CD4-positive, CD25-positive, alpha-beta regulatory T cell (primary cell): ENCODE data around the gene CNTN4. TPM values are rescaled to one million over a fixed set of nuclear protein-coding genes. Genes with fewer than 3 reads are reported as not detected.

Experiments
- ATAC-seq, 2 donors: fragments of 150-1000 bp; cut with Tn5 transposase; one replicate each; pipeline ENCODE4 v1.10.0; 2021; ENCODE audit warnings: low read depth in 2 of 2, moderate number of reproducible peaks in 2 of 2, moderate library complexity in 1 of 2
- DNase-seq, 3 donors: peaks; one replicate each; pipeline versions ENCODE4 v3.0.0 to v3.0.0-alpha.2; 2012 to 2022; ENCODE audit warnings: mixed read lengths in 1 of 3
- H3K27ac ChIP-seq: one replicate; pipeline ENCODE4 v1.7.0; 2013; ENCODE audit warnings: mild to moderate bottlenecking, low read length; ENCODE audit not compliant: insufficient read depth, poor library complexity, severe bottlenecking
- H3K27me3 ChIP-seq: one replicate; pipeline ENCODE4 v1.7.0; 2013; ENCODE audit warnings: low read length; ENCODE audit not compliant: control insufficient read depth, insufficient read depth
- H3K36me3 ChIP-seq: one replicate; pipeline ENCODE4 v1.7.0; 2013; ENCODE audit warnings: mild to moderate bottlenecking, low read length, moderate library complexity; ENCODE audit not compliant: control insufficient read depth, insufficient read depth
- H3K4me1 ChIP-seq: 2 replicates; pipeline ENCODE4 v1.7.0; 2013; ENCODE audit warnings: mild to moderate bottlenecking, low read length; ENCODE audit not compliant: insufficient read depth, control insufficient read depth, poor library complexity, severe bottlenecking
- H3K4me3 ChIP-seq: one replicate; pipeline ENCODE4 v1.7.0; 2013; ENCODE audit warnings: low read depth, mild to moderate bottlenecking, low read length, moderate library complexity
- H3K9me3 ChIP-seq, 2 experiments: 1 replicate in 1 of 2; 2 replicates in 1 of 2; pipeline ENCODE4 v1.7.0; 2013; ENCODE audit warnings: low read length in 2 of 2, mild to moderate bottlenecking in 1 of 2, moderate library complexity in 1 of 2; ENCODE audit not compliant: control insufficient read depth in 2 of 2
- H3K27ac Mint-ChIP-seq, 3 donors: one replicate each; pipeline ENCODE4 v1.8.0; 2020 to 2022; ENCODE audit warnings: mild to moderate bottlenecking in 3 of 3, mixed read lengths in 3 of 3, moderate library complexity in 2 of 3
- H3K27me3 Mint-ChIP-seq: one replicate; pipeline ENCODE4 v1.8.0; 2022; ENCODE audit warnings: mild to moderate bottlenecking, mixed read lengths
- H3K36me3 Mint-ChIP-seq: one replicate; pipeline ENCODE4 v1.8.0; 2020; ENCODE audit warnings: mixed read lengths
- H3K4me1 Mint-ChIP-seq, 4 donors: one replicate each; pipeline ENCODE4 v1.8.0; 2020 to 2022; ENCODE audit warnings: mixed read lengths in 4 of 4, mild to moderate bottlenecking in 1 of 4
- H3K4me3 Mint-ChIP-seq, 4 donors: one replicate each; pipeline ENCODE4 v1.8.0; 2020 to 2022; ENCODE audit warnings: mild to moderate bottlenecking in 4 of 4, mixed read lengths in 4 of 4, moderate library complexity in 3 of 4
- H3K9me3 Mint-ChIP-seq, 7 donors: one replicate each; pipeline ENCODE4 v1.8.0; 2020 to 2022; ENCODE audit warnings: mixed read lengths in 7 of 7, mild to moderate bottlenecking in 3 of 7, moderate library complexity in 2 of 7
- polyA plus RNA-seq, 4 donors: library from polyadenylated mRNA; unstranded; fragments of 300-500 nt; fragmentation: Illumina TruSeq; gene quantifications; one replicate each; pipeline ENCODE4 v1.2.3, GENCODE V29; 2021
- total RNA-seq: library from RNA; stranded (reverse); gene quantifications from one replicate; pipeline ENCODE4 v1.2.3, GENCODE V29; 2022

CNTN4 gene
- total and polyA plus RNA-seq, 5 donors from 2014 or later: not detected

DNA sequence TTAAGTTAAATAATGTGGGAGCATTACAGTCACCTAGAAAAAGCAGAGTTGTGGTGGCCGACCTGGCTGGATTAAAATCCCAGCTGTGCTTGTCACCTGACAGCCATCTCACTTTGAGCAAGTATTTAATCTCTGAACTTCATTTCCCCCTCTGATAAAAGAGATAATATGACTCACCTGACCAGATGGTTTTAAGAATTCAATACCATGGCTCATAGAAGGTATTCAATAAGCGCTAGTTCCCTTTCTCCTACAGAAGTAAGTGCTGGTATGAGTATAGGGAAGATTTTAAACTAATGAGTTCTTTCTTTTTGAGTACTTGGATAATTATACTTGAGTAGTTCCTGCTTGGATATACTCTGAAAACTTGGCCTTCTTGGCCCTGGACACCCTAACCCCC is 686.0 kb downstream of the CNTN4 start:
- H3K27me3 ChIP-seq: no peaks in the 10 kb centered on the region
- Mint-ChIP-seq H3K27ac (no peak overlapping the region), H3K36me3 (no peaks in the 10 kb centered on the region), H3K4me1 (no peaks in the 10 kb centered on the region), H3K27me3 (no peaks in the 10 kb centered on the region), H3K4me3 (peak overlapping the region in 1 of 4 donors; percentile 29), H3K9me3 (peaks cover 0 to 5% (median 0%) of the 10 kb centered on the region in 7 donors)
- ATAC-seq (no peak), DNase-seq (no peak)
- no peak overlapping the region for H3K4me3 ChIP-seq
- H3K9me3 ChIP-seq: no peaks in the 10 kb centered on the region
- H3K27ac ChIP-seq: no peak overlapping the region
- no peaks in the 10 kb centered on the region for H3K4me1 ChIP-seq
- no peaks in the 10 kb centered on the region for H3K36me3 ChIP-seq

- Mint-ChIP-seq H3K4me1 (no peaks in the 10 kb centered on the region), H3K27ac (no peak overlapping the region)
Observed at GRCh38 chr3:2790266-2790815, 691.7 kb downstream of the CNTN4 start.

GRCh38 chr3:2792432-2792831 is 693.8 kb downstream of the CNTN4 start:
- Histone ChIP-seq H3K9me3 (no peaks in the 10 kb centered on the region), H3K4me1 (no peaks in the 10 kb centered on the region), H3K36me3 (no peaks in the 10 kb centered on the region), H3K4me3 (no peak overlapping the region), H3K27ac (no peak overlapping the region), H3K27me3 (no peaks in the 10 kb centered on the region)
- DNase-seq: no peak
- Mint-ChIP-seq H3K9me3 (peaks cover 0 to 4% (median 0%) of the 10 kb centered on the region in 7 donors), H3K4me3 (no peak overlapping the region), H3K36me3 (no peaks in the 10 kb centered on the region), H3K27me3 (no peaks in the 10 kb centered on the region), H3K4me1 (no peaks in the 10 kb centered on the region), H3K27ac (no peak overlapping the region)
- no peak for ATAC-seq

More at GRCh38 chr3:2790266-2790815, 691.7 kb downstream of the CNTN4 start:
- no peak overlapping the region for H3K4me3 Mint-ChIP-seq
- Histone ChIP-seq H3K36me3 (no peaks in the 10 kb centered on the region), H3K4me3 (no peak overlapping the region), H3K27ac (no peak overlapping the region), H3K4me1 (no peaks in the 10 kb centered on the region), H3K9me3 (no peaks in the 10 kb centered on the region), H3K27me3 (no peaks in the 10 kb centered on the region)
- ATAC-seq: no peak
- H3K9me3 Mint-ChIP-seq: peaks cover 0 to 4% (median 0%) of the 10 kb centered on the region in 7 donors
- no peak for DNase-seq
- no peaks in the 10 kb centered on the region for H3K27me3 Mint-ChIP-seq
- H3K36me3 Mint-ChIP-seq: no peaks in the 10 kb centered on the region

DNA sequence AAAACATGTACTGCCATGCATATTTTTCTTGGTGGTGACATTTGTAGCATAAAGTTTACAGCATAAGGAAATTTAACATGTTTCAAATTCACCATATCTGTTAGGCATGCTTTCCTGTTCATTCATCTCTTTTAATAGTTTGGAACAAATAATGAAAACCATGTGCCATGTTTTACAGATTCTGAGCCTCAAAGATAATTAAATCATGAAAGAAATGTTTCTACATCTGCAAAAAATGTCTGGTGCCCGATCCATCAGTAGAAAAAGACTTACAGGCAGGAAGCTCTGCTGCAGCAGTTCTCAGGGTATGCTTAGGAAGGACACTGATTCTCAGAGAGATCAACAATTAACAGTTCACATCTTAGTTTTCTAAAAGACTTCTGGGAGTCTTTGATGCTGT is 695.3 kb downstream of the CNTN4 start:
- no peak overlapping the region for H3K27ac ChIP-seq
- no peaks in the 10 kb centered on the region for H3K27me3 ChIP-seq
- H3K4me1 ChIP-seq: no peaks in the 10 kb centered on the region
- Mint-ChIP-seq H3K36me3 (no peaks in the 10 kb centered on the region), H3K27ac (no peak overlapping the region), H3K27me3 (no peaks in the 10 kb centered on the region), H3K4me1 (no peaks in the 10 kb centered on the region), H3K4me3 (no peak overlapping the region), H3K9me3 (peaks cover 0 to 5% (median 0%) of the 10 kb centered on the region in 7 donors)
- no peaks in the 10 kb centered on the region for H3K36me3 ChIP-seq
- no peaks in the 10 kb centered on the region for H3K9me3 ChIP-seq
- ATAC-seq (no peak), DNase-seq (no peak)
- no peak overlapping the region for H3K4me3 ChIP-seq

GRCh38 chr3:2802429-2802828 is 703.8 kb downstream of the CNTN4 start:
- Mint-ChIP-seq H3K4me1 (no peaks in the 10 kb centered on the region), H3K4me3 (no peak overlapping the region), H3K27ac (no peak overlapping the region), H3K36me3 (no peaks in the 10 kb centered on the region), H3K27me3 (no peaks in the 10 kb centered on the region), H3K9me3 (peaks cover 0 to 7% (median 4%) of the 10 kb centered on the region in 7 donors)
- Histone ChIP-seq H3K9me3 (no peaks in the 10 kb centered on the region), H3K4me1 (no peaks in the 10 kb centered on the region), H3K36me3 (no peaks in the 10 kb centered on the region), H3K27me3 (no peaks in the 10 kb centered on the region), H3K27ac (no peak overlapping the region), H3K4me3 (no peak overlapping the region)
- ATAC-seq (no peak), DNase-seq (no peak)

DNA sequence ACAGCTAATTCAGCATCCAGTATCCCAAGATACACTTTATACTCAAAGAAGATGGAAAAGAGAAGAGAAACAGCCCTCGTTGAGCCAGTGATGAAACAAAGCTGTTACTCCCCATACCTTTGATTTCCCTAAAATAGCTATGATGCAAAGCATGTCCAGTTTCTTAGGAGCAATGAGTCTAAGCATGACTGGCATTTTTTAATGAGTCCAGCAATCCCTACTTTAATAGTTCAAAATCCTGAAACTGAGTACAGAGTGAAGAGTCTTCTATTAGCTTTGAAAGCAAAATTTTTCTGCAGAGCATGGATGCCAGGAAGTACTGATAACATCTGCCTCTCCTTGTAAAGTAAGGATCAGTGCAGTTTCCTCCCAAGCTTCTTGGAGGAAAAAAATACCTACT is 708.8 kb downstream of the CNTN4 start:
- no peak overlapping the region for H3K27ac ChIP-seq
- no peak overlapping the region for H3K4me3 ChIP-seq
- Mint-ChIP-seq H3K4me3 (no peak overlapping the region), H3K27me3 (no peaks in the 10 kb centered on the region), H3K36me3 (no peaks in the 10 kb centered on the region), H3K27ac (no peak overlapping the region), H3K9me3 (peaks cover 0 to 4% (median 0%) of the 10 kb centered on the region in 7 donors), H3K4me1 (no peaks in the 10 kb centered on the region)
- no peaks in the 10 kb centered on the region for H3K36me3 ChIP-seq
- no peaks in the 10 kb centered on the region for H3K4me1 ChIP-seq
- ATAC-seq (no peak), DNase-seq (no peak)
- no peaks in the 10 kb centered on the region for H3K27me3 ChIP-seq
- H3K9me3 ChIP-seq: no peaks in the 10 kb centered on the region

DNA sequence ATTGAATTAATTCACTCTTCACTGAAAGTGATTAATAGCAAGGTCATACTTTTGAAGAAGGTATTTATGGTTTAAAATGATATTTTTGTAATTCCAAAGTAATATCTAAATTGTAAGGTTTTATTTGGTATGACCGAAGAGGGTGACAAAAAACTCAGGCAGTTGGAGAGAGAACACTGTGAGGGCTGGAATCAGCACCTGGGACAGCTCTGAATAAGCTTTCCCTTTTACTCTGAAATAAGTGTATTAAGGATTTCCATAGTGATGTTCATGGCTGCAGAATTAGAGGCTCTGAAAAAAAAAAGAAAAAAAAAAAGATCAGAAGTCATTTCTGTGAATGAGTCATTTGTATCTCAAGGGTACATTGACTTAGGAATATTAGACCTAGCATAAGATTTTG is 712.1 kb downstream of the CNTN4 start:
- Histone ChIP-seq H3K9me3 (no peaks in the 10 kb centered on the region), H3K36me3 (no peaks in the 10 kb centered on the region), H3K4me3 (no peak overlapping the region), H3K4me1 (no peaks in the 10 kb centered on the region), H3K27me3 (no peaks in the 10 kb centered on the region), H3K27ac (no peak overlapping the region)
- Mint-ChIP-seq H3K9me3 (peaks cover 0 to 4% (median 2%) of the 10 kb centered on the region in 7 donors), H3K36me3 (no peaks in the 10 kb centered on the region), H3K27ac (no peak overlapping the region), H3K4me1 (no peaks in the 10 kb centered on the region), H3K4me3 (no peak overlapping the region), H3K27me3 (no peaks in the 10 kb centered on the region)
- DNase-seq (no peak), ATAC-seq (no peak)

GRCh38 chr3:2819571-2819970 is 720.9 kb downstream of the CNTN4 start:
- Mint-ChIP-seq H3K4me3 (no peak overlapping the region), H3K4me1 (no peaks in the 10 kb centered on the region), H3K9me3 (peaks cover 0 to 4% (median 1%) of the 10 kb centered on the region in 7 donors), H3K27ac (no peak overlapping the region), H3K27me3 (no peaks in the 10 kb centered on the region), H3K36me3 (no peaks in the 10 kb centered on the region)
- Histone ChIP-seq H3K27ac (no peak overlapping the region), H3K9me3 (no peaks in the 10 kb centered on the region), H3K27me3 (no peaks in the 10 kb centered on the region), H3K36me3 (no peaks in the 10 kb centered on the region), H3K4me3 (no peak overlapping the region), H3K4me1 (no peaks in the 10 kb centered on the region)
- ATAC-seq (no peak), DNase-seq (no peak)
